H1 (cell line): ENCODE data around the gene SCGB1C2. TPM values are rescaled to one million over a fixed set of nuclear protein-coding genes. Genes with fewer than 3 reads are reported as not detected.

Source experiments
- CTCF ChIA-PET: fragments of 300-600 bp; sonication (Branson Sonifier 250); formaldehyde crosslinking; loops from one replicate; lab custom pipeline; 2021; ENCODE audit not compliant: partially characterized antibody; lab: Charles Lee
- POLR2A ChIA-PET: fragments of 300-600 bp; sonication (Branson Sonifier 250); formaldehyde crosslinking; loops from one replicate; lab custom pipeline; 2021; ENCODE audit warnings: inconsistent platforms; ENCODE audit not compliant: partially characterized antibody; lab: Charles Lee
- DNase-seq, 2 experiments: peaks; one replicate each; pipeline versions ENCODE4 v3.0.0 to v3.0.0-alpha.2; 2010 to 2022; ENCODE audit warnings: low spot score in 2 of 2, low read depth in 1 of 2, mixed read lengths in 1 of 2
- FAIRE-seq: peaks from 2 replicates; lab custom pipeline; 2011; peaks lifted over from hg19 to GRCh38; lab: Jason Lieb, UNC
- H2AFZ ChIP-seq: 2 replicates; pipeline ENCODE4 v1.8.1; 2012; ENCODE audit warnings: low read length, inconsistent platforms
- H2AK5ac ChIP-seq: 2 replicates; pipeline ENCODE4 v1.6.1; 2013; ENCODE audit warnings: low read depth, low read length
- H2BK120ac ChIP-seq: replicated peaks from 2 replicates; pipeline ENCODE3; 2013; ENCODE audit warnings: low read depth, low read length, inconsistent platforms
- H2BK12ac ChIP-seq: 2 replicates; pipeline ENCODE4 v1.6.1; 2013; ENCODE audit warnings: low read depth, low read length
- H2BK15ac ChIP-seq: 2 replicates; pipeline ENCODE4 v1.6.1; 2013; ENCODE audit warnings: low read length
- H2BK20ac ChIP-seq: 2 replicates; pipeline ENCODE4 v1.6.1; 2013; ENCODE audit warnings: low read length
- H2BK5ac ChIP-seq: 2 replicates; pipeline ENCODE4 v1.6.1; 2013; ENCODE audit warnings: low read depth, low read length
- H3K14ac ChIP-seq: 2 replicates; pipeline ENCODE4 v1.6.1; 2013; ENCODE audit warnings: inconsistent platforms; ENCODE audit not compliant: insufficient read length
- H3K18ac ChIP-seq: 2 replicates; pipeline ENCODE4 v1.6.1; 2013; ENCODE audit warnings: low read length; ENCODE audit errors: extremely low read depth
- H3K23ac ChIP-seq: 2 replicates; pipeline ENCODE4 v1.6.1; 2013; ENCODE audit warnings: inconsistent platforms; ENCODE audit not compliant: insufficient read length
- H3K23me2 ChIP-seq: 2 replicates; pipeline ENCODE4 v1.6.1; 2013; ENCODE audit warnings: low read depth, low read length
- H3K27ac ChIP-seq: 2 replicates; pipeline ENCODE4 v1.6.1; 2011; ENCODE audit warnings: low read depth, low read length, inconsistent platforms
- H3K27me3 ChIP-seq, 4 experiments: replicated peaks in 1 of 4; 1 replicate in 1 of 4; 2 replicates in 3 of 4; pipeline versions ENCODE4 v1.6.1 to v1.8.1; 2011 to 2013; ENCODE audit warnings: low read length in 3 of 4, mild to moderate bottlenecking in 3 of 4, inconsistent platforms in 2 of 4, mixed read lengths in 2 of 4, moderate library complexity in 1 of 4; ENCODE audit not compliant: control insufficient read depth in 3 of 4, insufficient read depth in 3 of 4; ENCODE audit errors: extremely low read depth in 1 of 4
- H3K36me3 ChIP-seq, 4 experiments: 2 replicates each; pipeline versions ENCODE4 v1.6.1 to v1.8.1; 2011 to 2013; ENCODE audit warnings: mild to moderate bottlenecking in 4 of 4, low read length in 3 of 4, moderate library complexity in 2 of 4, control low read depth in 1 of 4, inconsistent platforms in 1 of 4; ENCODE audit not compliant: insufficient read depth in 4 of 4, control insufficient read depth in 2 of 4
- H3K4ac ChIP-seq: replicated peaks from 2 replicates; pipeline ENCODE3; 2013; ENCODE audit warnings: low read length, low read depth, mixed read lengths, inconsistent platforms; ENCODE audit not compliant: insufficient read length
- H3K4me1 ChIP-seq, 4 experiments: replicated peaks in 1 of 4; 1 replicate in 1 of 4; 2 replicates in 3 of 4; pipeline versions ENCODE4 v1.6.1 to v1.8.1; 2011 to 2013; ENCODE audit warnings: low read length in 3 of 4, inconsistent platforms in 2 of 4, mixed read lengths in 1 of 4; ENCODE audit not compliant: insufficient read depth in 4 of 4, control insufficient read depth in 3 of 4
- H3K4me2 ChIP-seq, 2 experiments: 2 replicates each; pipeline versions ENCODE4 v1.6.1 to v1.8.1; 2011 to 2013; ENCODE audit warnings: low read depth in 2 of 2, low read length in 2 of 2, control low read depth in 1 of 2, inconsistent platforms in 1 of 2, mild to moderate bottlenecking in 1 of 2; ENCODE audit not compliant: insufficient read depth in 1 of 2
- H3K4me3 ChIP-seq, 4 experiments: fragments of 200-600, 300-600 bp in 1 of 4; sonication (generic), shearing (Covaris generic), sonication (Bioruptor Twin) in 1 of 4; 2 replicates each; pipeline versions ENCODE4 v1.5.1 to v1.8.1; 2011 to 2016; ENCODE audit warnings: low read length in 4 of 4, low read depth in 3 of 4, control low read depth in 2 of 4, inconsistent platforms in 2 of 4, mild to moderate bottlenecking in 2 of 4, mixed read lengths in 1 of 4, moderate library complexity in 1 of 4; ENCODE audit not compliant: insufficient read depth in 2 of 4; ENCODE audit errors: extremely low read depth in 1 of 4
- H3K56ac ChIP-seq: replicated peaks from 2 replicates; pipeline ENCODE3; 2013; ENCODE audit warnings: low read depth, mild to moderate bottlenecking, mixed read lengths, low read length, inconsistent platforms; ENCODE audit not compliant: insufficient read length
- H3K79me1 ChIP-seq: 2 replicates; pipeline ENCODE4 v1.6.1; 2013; ENCODE audit warnings: low read depth, low read length, control low read depth
- H3K79me2 ChIP-seq, 2 experiments: 2 replicates each; pipeline versions ENCODE4 v1.6.1 to v1.8.1; 2012 to 2013; ENCODE audit warnings: low read length in 2 of 2, mild to moderate bottlenecking in 2 of 2, inconsistent platforms in 1 of 2; ENCODE audit not compliant: insufficient read depth in 2 of 2, control insufficient read depth in 1 of 2
- H3K9ac ChIP-seq, 4 experiments: replicated peaks in 1 of 4; 1 replicate in 1 of 4; 2 replicates in 3 of 4; pipeline versions ENCODE4 v1.6.1 to v1.8.1; 2011 to 2013; ENCODE audit warnings: low read depth in 3 of 4, low read length in 3 of 4, control low read depth in 2 of 4, mild to moderate bottlenecking in 2 of 4, moderate library complexity in 2 of 4, inconsistent platforms in 1 of 4; ENCODE audit errors: extremely low read depth in 1 of 4
- H3K9me3 ChIP-seq, 2 experiments: 2 replicates each; pipeline versions ENCODE4 v1.6.1 to v1.8.1; 2012 to 2013; ENCODE audit warnings: mild to moderate bottlenecking in 2 of 2, moderate library complexity in 2 of 2, control low read depth in 1 of 2, inconsistent platforms in 1 of 2, low read depth in 1 of 2, low read length in 1 of 2, mixed read lengths in 1 of 2; ENCODE audit not compliant: insufficient read depth in 2 of 2
- H4K20me1 ChIP-seq, 2 experiments: replicated peaks in 1 of 2; 2 replicates each; pipeline versions ENCODE3 to v1.8.1; 2011 to 2013; ENCODE audit warnings: inconsistent platforms in 2 of 2, low read length in 2 of 2, mild to moderate bottlenecking in 1 of 2; ENCODE audit not compliant: insufficient read depth in 2 of 2, control insufficient read depth in 1 of 2
- H4K5ac ChIP-seq: 2 replicates; pipeline ENCODE4 v1.6.1; 2013; ENCODE audit warnings: low read length, low read depth, mixed read lengths, inconsistent platforms; ENCODE audit not compliant: insufficient read length
- H4K8ac ChIP-seq: 2 replicates; pipeline ENCODE4 v1.8.0; 2013; ENCODE audit warnings: mild to moderate bottlenecking, moderate library complexity, low read length, inconsistent platforms; ENCODE audit not compliant: insufficient read depth; ENCODE audit errors: extremely low read depth
- H4K91ac ChIP-seq: replicated peaks from 2 replicates; pipeline ENCODE3; 2013; ENCODE audit warnings: low read length, mixed read lengths, inconsistent platforms; ENCODE audit not compliant: insufficient read length
- CBX5 ChIP-seq: fragments of 300-800, 300-1000 bp; sonication (generic); IDR thresholded peaks from 2 replicates; pipeline ENCODE4 v1.7.1; 2016; ENCODE audit warnings: antibody characterized with exemption, low read length, low read depth
- CHD1 ChIP-seq: IDR thresholded peaks from 2 replicates; pipeline ENCODE4 v1.6.1; 2012; ENCODE audit warnings: low read depth, low read length, improper control_type of control experiment
- CREB1 ChIP-seq: IDR thresholded peaks from 2 replicates; pipeline ENCODE4 v1.6.1; 2012; ENCODE audit warnings: inconsistent platforms
- CTBP2 ChIP-seq: IDR thresholded peaks from 2 replicates; pipeline ENCODE4 v1.7.0; 2011; ENCODE audit warnings: borderline replicate concordance, mild to moderate bottlenecking, moderate library complexity, mixed read lengths, low read length; ENCODE audit not compliant: insufficient read depth, insufficient read length
- CTCF ChIP-seq, 3 experiments: IDR thresholded peaks; 1 replicate in 2 of 3; 2 replicates in 1 of 3; pipeline versions ENCODE4 v1.5.1 to v1.6.1; 2011; ENCODE audit warnings: low read length in 3 of 3, mild to moderate bottlenecking in 3 of 3, inconsistent platforms in 2 of 3, low read depth in 1 of 3, moderate library complexity in 1 of 3; ENCODE audit not compliant: insufficient read depth in 1 of 3; ENCODE audit errors: control extremely low read depth in 1 of 3
- EZH2 ChIP-seq: fragments of 200-600 bp; sonication (generic); IDR thresholded peaks from 2 replicates; pipeline ENCODE4 v1.7.1; 2012; ENCODE audit warnings: low read depth, mild to moderate bottlenecking, moderate library complexity, low read length, inconsistent platforms; ENCODE audit not compliant: severe bottlenecking
- KDM4A ChIP-seq: IDR thresholded peaks from one replicate; pipeline ENCODE4 v1.7.1; 2012; ENCODE audit warnings: low read depth, mild to moderate bottlenecking, moderate library complexity, low read length, inconsistent platforms; ENCODE audit not compliant: severe bottlenecking
- KDM5A ChIP-seq: fragments of 200-600 bp; IDR thresholded peaks from 2 replicates; pipeline ENCODE4 v1.7.1; 2012; ENCODE audit warnings: mild to moderate bottlenecking, low read length, inconsistent platforms, mixed read lengths
- RBBP5 ChIP-seq: IDR thresholded peaks from 2 replicates; pipeline ENCODE4 v1.7.1; 2012; ENCODE audit warnings: low read depth, mild to moderate bottlenecking, inconsistent platforms, low read length, moderate library complexity, borderline replicate concordance
- USF2 ChIP-seq: IDR thresholded peaks from 2 replicates; pipeline ENCODE4 v1.6.1; 2011; ENCODE audit warnings: low read length, improper control_type of control experiment
- whole genome bisulfite sequencing, 2 experiments: shearing (Covaris generic) in 1 of 2; methylation state at CpG; one replicate each; pipeline versions ENCODE4 v1.1.6 to v1.1.7; 2013 to 2015; ENCODE audit warnings: low lambda C conversion rate in 2 of 2, mixed read lengths in 2 of 2, inconsistent platforms in 1 of 2, low coverage in 1 of 2, missing lambda C conversion rate in 1 of 2; ENCODE audit not compliant: insufficient replicate concordance in 2 of 2, insufficient coverage in 1 of 2, insufficient read length in 1 of 2; ENCODE audit errors: extremely low coverage in 1 of 2, missing lambda C conversion rate in 1 of 2; 5-methylcytosine and 5-hydroxymethylcytosine counted together
- polyA plus RNA-seq, 7 experiments: library from polyadenylated mRNA; depleted of rRNA in 3 of 7; stranded (reverse) in 5 of 7; unstranded in 2 of 7; fragments of >200 nt in 5 of 7; fragments of 200-250 nt in 2 of 7; gene quantifications; 1 replicate in 5 of 7; 2 replicates in 1 of 7; 4 replicates in 1 of 7; pipeline versions ENCODE4 v1.2.1 to v1.2.3, GENCODE V29; 2011 to 2013; ENCODE audit warnings: missing spikeins in 2 of 7, mixed read lengths in 2 of 7
- total RNA-seq: library from RNA; stranded (reverse); fragmentation: NEBNext Ultra II Directional; extraction: Animal tissue kit (Norgen Biotek cat#: 25700); gene quantifications from 2 replicates; pipeline ENCODE4 v1.2.1, GENCODE V29; 2021

The SCGB1C2 gene
- total and polyA plus RNA-seq, 2 of the 8 experiments (the other 6 are each of a cell fraction or from before 2014, with no cell fraction given): not detected

GRCh38 chr17:171871-172270 lies 34.5 kb downstream of the SCGB1C2 start:
- Histone ChIP-seq H3K4me2 (no peak overlapping the region), H3K36me3 (no peaks in the 10 kb centered on the region), H3K23ac (no peak overlapping the region), H2AK5ac (no peak overlapping the region), H3K23me2 (no peaks in the 10 kb centered on the region), H3K18ac (no peak overlapping the region), H2AFZ (no peak overlapping the region), H2BK20ac (no peak overlapping the region), H2BK120ac (no peak overlapping the region), H3K79me1 (peaks cover 2% of the 10 kb centered on the region; the same call in 1 of the 2 replicates), H3K4ac (no peak overlapping the region), H3K79me2 (no peaks in the 10 kb centered on the region), H4K5ac (no peak overlapping the region), H3K9me3 (no peaks in the 10 kb centered on the region), H3K27ac (no peak overlapping the region), H4K8ac (no peak overlapping the region), H2BK15ac (no peak overlapping the region), H4K91ac (no peak overlapping the region), H3K27me3 (no peaks in the 10 kb centered on the region; a peak in 1 of 7 replicates), H2BK5ac (no peak overlapping the region), H3K9ac (no peak overlapping the region), H2BK12ac (no peak overlapping the region), H3K56ac (no peak overlapping the region), H3K4me1 (no peaks in the 10 kb centered on the region), H3K4me3 (no peak overlapping the region), H4K20me1 (peaks cover 0 to 2% of the 10 kb centered on the region in 2 experiments), H3K14ac (no peak overlapping the region)
- 100% methylated on average over 4 of the region's 13 CpGs; no CpG with 5 or more reads in 1 of the 2 experiments for WGBS, 2 experiments
- FAIRE-seq: no peak
- DNase-seq: no peak
- POLR2A ChIA-PET: no interaction called here
- CTCF ChIA-PET: interaction anchor here (1.6 kb wide), 1 partner anchor 57 kb away, joined by 5 read pairs; no protein-coding TSS in a partner anchor
- no peak for TF ChIP-seq CREB1
- no peak for TF ChIP-seq CBX5
- TF ChIP-seq RBBP5: no peak
- TF ChIP-seq KDM5A: no peak
- no peak for TF ChIP-seq KDM4A
- TF ChIP-seq USF2: no peak
- no peak for TF ChIP-seq CTBP2
- TF ChIP-seq CTCF (IDR thresholded peaks at IDR 0.05; ENCODE audit: control extremely low read depth in 1 of 3, insufficient read depth in 1 of 3, low read depth in 1 of 3, low read length in 3 of 3): no peak
- no peak for TF ChIP-seq EZH2
- TF ChIP-seq CHD1: no peak
